Measurements from ENCODE around the gene SLC18A3.

GRCh38 chr10:49654036-49654693 lies 44.1 kb downstream of the SLC18A3 start:
- TF ChIP-seq, protein P1, sequence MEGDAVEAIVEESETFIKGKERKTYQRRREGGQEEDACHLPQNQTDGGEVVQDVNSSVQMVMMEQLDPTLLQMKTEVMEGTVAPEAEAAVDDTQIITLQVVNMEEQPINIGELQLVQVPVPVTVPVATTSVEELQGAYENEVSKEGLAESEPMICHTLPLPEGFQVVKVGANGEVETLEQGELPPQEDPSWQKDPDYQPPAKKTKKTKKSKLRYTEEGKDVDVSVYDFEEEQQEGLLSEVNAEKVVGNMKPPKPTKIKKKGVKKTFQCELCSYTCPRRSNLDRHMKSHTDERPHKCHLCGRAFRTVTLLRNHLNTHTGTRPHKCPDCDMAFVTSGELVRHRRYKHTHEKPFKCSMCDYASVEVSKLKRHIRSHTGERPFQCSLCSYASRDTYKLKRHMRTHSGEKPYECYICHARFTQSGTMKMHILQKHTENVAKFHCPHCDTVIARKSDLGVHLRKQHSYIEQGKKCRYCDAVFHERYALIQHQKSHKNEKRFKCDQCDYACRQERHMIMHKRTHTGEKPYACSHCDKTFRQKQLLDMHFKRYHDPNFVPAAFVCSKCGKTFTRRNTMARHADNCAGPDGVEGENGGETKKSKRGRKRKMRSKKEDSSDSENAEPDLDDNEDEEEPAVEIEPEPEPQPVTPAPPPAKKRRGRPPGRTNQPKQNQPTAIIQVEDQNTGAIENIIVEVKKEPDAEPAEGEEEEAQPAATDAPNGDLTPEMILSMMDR (IDR thresholded peaks at IDR 0.05), result no peak
- TF ChIP-seq POLR2AphosphoS5 (IDR thresholded peaks at IDR 0.05), result no peak
- TF ChIP-seq POLR2A (IDR thresholded peaks at IDR 0.05), result no peak
- TF ChIP-seq EP300 (IDR thresholded peaks at IDR 0.05; ENCODE audit: low read depth), result no peak

Measured in transverse colon (tissue), 4 donors.